Activated CD4-positive, alpha-beta T cell treated with anti-CD3 and anti-CD28 coated beads for 36 hours (primary cell): ENCODE data around the gene PHACTR1. TPM values are rescaled to one million over a fixed set of nuclear protein-coding genes. Genes with fewer than 3 reads are reported as not detected.

Experiments
- ATAC-seq: fragments of 200-7000 bp; cut with Tn5 transposase; one replicate; pipeline ENCODE4 v1.10.0; 2021; ENCODE audit warnings: mild to moderate bottlenecking, moderate library complexity
- CTCF ChIA-PET: fragments of 350-600 bp; sonication (Branson Sonifier 250); formaldehyde crosslinking; loops from one replicate; lab custom pipeline; 2021; ENCODE audit warnings: antibody characterized with exemption; lab: Charles Lee
- POLR2A ChIA-PET: fragments of 350-600 bp; sonication (Branson Sonifier 250); formaldehyde crosslinking; loops from one replicate; lab custom pipeline; 2021; ENCODE audit warnings: antibody characterized with exemption, inconsistent platforms; lab: Charles Lee
- DNase-seq: peaks from one replicate; pipeline ENCODE4 v3.0.0-alpha.2; 2020
- H3K27ac Mint-ChIP-seq: one replicate; pipeline ENCODE4 v1.8.0; 2021; ENCODE audit warnings: mixed read lengths
- H3K27me3 Mint-ChIP-seq: one replicate; pipeline ENCODE4 v1.8.0; 2021; ENCODE audit warnings: mixed read lengths
- H3K36me3 Mint-ChIP-seq: one replicate; pipeline ENCODE4 v1.8.0; 2021; ENCODE audit warnings: low read depth, mixed read lengths
- H3K4me1 Mint-ChIP-seq: one replicate; pipeline ENCODE4 v1.8.0; 2021; ENCODE audit warnings: mixed read lengths
- H3K4me3 Mint-ChIP-seq: one replicate; pipeline ENCODE4 v1.8.0; 2021; ENCODE audit warnings: mild to moderate bottlenecking, moderate library complexity, mixed read lengths
- H3K9me3 Mint-ChIP-seq: one replicate; pipeline ENCODE4 v1.8.0; 2021; ENCODE audit warnings: low read depth, mixed read lengths
- intact Hi-C, 2 experiments: fragments of 100-400 bp; cut with DNase I in 1 of 2; cut with micrococcal nuclease in 1 of 2; formaldehyde crosslinking; loops; one replicate each; pipeline versions ENCODE4 v1.14.2 to v1.15.1; 2022 to 2024; cut with DNase I, micrococcal nuclease
- total RNA-seq, 2 experiments: library from RNA; stranded (reverse); gene quantifications; one replicate each; pipeline ENCODE4 v1.2.3, GENCODE V29; 2021

Gene PHACTR1
- total RNA-seq, 2 experiments from 2014 or later, result 0.07 TPM; not detected in 1

GRCh38 chr6:12958052-12958706 is 241.6 kb downstream of the PHACTR1 start:
- H3K27ac Mint-ChIP-seq, result no peak overlapping the region
- H3K9me3 Mint-ChIP-seq, result no peaks in the 10 kb centered on the region
- intact Hi-C loops, result no loop called here
- peak overlapping the region; percentile 70 for H3K4me3 Mint-ChIP-seq
- CTCF ChIA-PET, result interaction anchor here (0.6 to 1.3 kb wide), 3 partner anchors 45 to 405 kb away, joined by 3 to 5 read pairs (median 3); no protein-coding TSS in a partner anchor
- DNase-seq (no peak), ATAC-seq (no peak)
- H3K27me3 Mint-ChIP-seq, result peaks cover 36% of the 10 kb centered on the region
- H3K4me1 Mint-ChIP-seq, result peaks cover 23% of the 10 kb centered on the region
- POLR2A ChIA-PET, result no interaction called here
- H3K36me3 Mint-ChIP-seq, result no peaks in the 10 kb centered on the region

GRCh38 chr6:12961761-12962160 is 245.2 kb downstream of the PHACTR1 start:
- peaks cover 34% of the 10 kb centered on the region for H3K27me3 Mint-ChIP-seq
- ATAC-seq, result no peak

GRCh38 chr6:12962529-12962928 is 246.0 kb downstream of the PHACTR1 start:
- CTCF ChIA-PET, result no interaction called here
- ATAC-seq (no peak), DNase-seq (no peak)
- Mint-ChIP-seq H3K9me3 (no peaks in the 10 kb centered on the region), H3K4me3 (no peak overlapping the region), H3K36me3 (no peaks in the 10 kb centered on the region), H3K27ac (no peak overlapping the region), H3K27me3 (peaks cover 31% of the 10 kb centered on the region), H3K4me1 (peaks cover 16% of the 10 kb centered on the region)
- intact Hi-C loops, result no loop called here
- POLR2A ChIA-PET, result interaction anchor here (0.6 kb wide), 1 partner anchor 48 kb away, joined by 10 read pairs; no protein-coding TSS in a partner anchor

More at GRCh38 chr6:12961761-12962160, 245.2 kb downstream of the PHACTR1 start:
- H3K4me3 Mint-ChIP-seq, result no peak overlapping the region
- no peak overlapping the region for H3K27ac Mint-ChIP-seq
- H3K4me1 Mint-ChIP-seq, result peaks cover 19% of the 10 kb centered on the region
- H3K36me3 Mint-ChIP-seq, result no peaks in the 10 kb centered on the region
- no peaks in the 10 kb centered on the region for H3K9me3 Mint-ChIP-seq
- CTCF ChIA-PET, result no interaction called here
- no peak for DNase-seq
- intact Hi-C loops, result no loop called here
- POLR2A ChIA-PET, result no interaction called here

- Mint-ChIP-seq H3K27ac (no peak overlapping the region), H3K9me3 (no peaks in the 10 kb centered on the region), H3K4me3 (no peak overlapping the region), H3K4me1 (peaks cover 12% of the 10 kb centered on the region), H3K36me3 (no peaks in the 10 kb centered on the region), H3K27me3 (peaks cover 26% of the 10 kb centered on the region)
- ChIA-PET POLR2A (no interaction called here), CTCF (no interaction called here)
- ATAC-seq (no peak), DNase-seq (peak; percentile 9)
- intact Hi-C loops, result no loop called here
Observed at GRCh38 chr6:12962987-12963386, 246.4 kb downstream of the PHACTR1 start.

- H3K4me1 Mint-ChIP-seq, result peaks cover 7% of the 10 kb centered on the region
- DNase-seq, result no peak
- POLR2A ChIA-PET, result no interaction called here
- intact Hi-C loops, result no loop called here
- no peak overlapping the region for H3K27ac Mint-ChIP-seq
- H3K27me3 Mint-ChIP-seq, result peaks cover 24% of the 10 kb centered on the region
- no peak overlapping the region for H3K4me3 Mint-ChIP-seq
- CTCF ChIA-PET, result no interaction called here
- no peak for ATAC-seq
- no peaks in the 10 kb centered on the region for H3K9me3 Mint-ChIP-seq
- H3K36me3 Mint-ChIP-seq, result no peaks in the 10 kb centered on the region
Observed at GRCh38 chr6:12963567-12963966, 247.0 kb downstream of the PHACTR1 start.

GRCh38 chr6:12967686-12968085 is 251.1 kb downstream of the PHACTR1 start:
- H3K36me3 Mint-ChIP-seq, result no peaks in the 10 kb centered on the region
- POLR2A ChIA-PET, result no interaction called here
- CTCF ChIA-PET, result interaction anchor here (0.7 kb wide), 1 partner anchor 19 kb away, joined by 3 read pairs; no protein-coding TSS in a partner anchor
- H3K9me3 Mint-ChIP-seq, result no peaks in the 10 kb centered on the region
- H3K4me3 Mint-ChIP-seq, result no peak overlapping the region
- H3K4me1 Mint-ChIP-seq, result peaks cover 7% of the 10 kb centered on the region
- intact Hi-C loops, result no loop called here
- no peak overlapping the region for H3K27ac Mint-ChIP-seq
- peaks cover 20% of the 10 kb centered on the region for H3K27me3 Mint-ChIP-seq
- no peak for ATAC-seq
- no peak for DNase-seq

- Mint-ChIP-seq H3K27ac (no peak overlapping the region), H3K9me3 (no peaks in the 10 kb centered on the region), H3K36me3 (no peaks in the 10 kb centered on the region), H3K4me1 (peaks cover 1% of the 10 kb centered on the region), H3K4me3 (no peak overlapping the region), H3K27me3 (peaks cover 20% of the 10 kb centered on the region)
- CTCF ChIA-PET, result interaction anchor here (0.7 kb wide), 1 partner anchor 20 kb away, joined by 3 read pairs; no protein-coding TSS in a partner anchor
- POLR2A ChIA-PET, result no interaction called here
- no peak for ATAC-seq
- intact Hi-C loops, result no loop called here
- DNase-seq, result no peak
Observed at GRCh38 chr6:12968290-12968689, 251.7 kb downstream of the PHACTR1 start.

- no peak overlapping the region for H3K27ac Mint-ChIP-seq
- H3K36me3 Mint-ChIP-seq, result no peaks in the 10 kb centered on the region
- ChIA-PET CTCF (no interaction called here), POLR2A (no interaction called here)
- DNase-seq, result no peak
- H3K9me3 Mint-ChIP-seq, result no peaks in the 10 kb centered on the region
- intact Hi-C loops, result no loop called here
- H3K27me3 Mint-ChIP-seq, result peaks cover 21% of the 10 kb centered on the region
- no peaks in the 10 kb centered on the region for H3K4me1 Mint-ChIP-seq
- no peak overlapping the region for H3K4me3 Mint-ChIP-seq
- no peak for ATAC-seq
Observed at GRCh38 chr6:12968839-12969558, 252.4 kb downstream of the PHACTR1 start.

- H3K4me1 Mint-ChIP-seq, result no peaks in the 10 kb centered on the region
- ATAC-seq (no peak), DNase-seq (no peak)
- H3K36me3 Mint-ChIP-seq, result no peaks in the 10 kb centered on the region
- CTCF ChIA-PET, result no interaction called here
- peaks cover 21% of the 10 kb centered on the region for H3K27me3 Mint-ChIP-seq
- H3K9me3 Mint-ChIP-seq, result no peaks in the 10 kb centered on the region
- intact Hi-C loops, result no loop called here
- no peak overlapping the region for H3K4me3 Mint-ChIP-seq
- H3K27ac Mint-ChIP-seq, result no peak overlapping the region
- POLR2A ChIA-PET, result no interaction called here
Observed at GRCh38 chr6:12969966-12970365, 253.4 kb downstream of the PHACTR1 start.

GRCh38 chr6:12973386-12973785 is 256.8 kb downstream of the PHACTR1 start:
- DNase-seq (no peak), ATAC-seq (no peak)
- H3K4me3 Mint-ChIP-seq, result no peak overlapping the region
- intact Hi-C loops, result no loop called here
- H3K27ac Mint-ChIP-seq, result no peak overlapping the region
- no peaks in the 10 kb centered on the region for H3K9me3 Mint-ChIP-seq
- ChIA-PET POLR2A (no interaction called here), CTCF (no interaction called here)
- H3K27me3 Mint-ChIP-seq, result peaks cover 12% of the 10 kb centered on the region
- H3K36me3 Mint-ChIP-seq, result no peaks in the 10 kb centered on the region
- no peaks in the 10 kb centered on the region for H3K4me1 Mint-ChIP-seq

- H3K27me3 Mint-ChIP-seq, result peaks cover 10% of the 10 kb centered on the region
- H3K4me1 Mint-ChIP-seq, result no peaks in the 10 kb centered on the region
- H3K4me3 Mint-ChIP-seq, result no peak overlapping the region
- H3K36me3 Mint-ChIP-seq, result no peaks in the 10 kb centered on the region
- intact Hi-C loops, result no loop called here
- ChIA-PET POLR2A (no interaction called here), CTCF (no interaction called here)
- no peak overlapping the region for H3K27ac Mint-ChIP-seq
- DNase-seq (no peak), ATAC-seq (no peak)
- no peaks in the 10 kb centered on the region for H3K9me3 Mint-ChIP-seq
Observed at GRCh38 chr6:12974551-12974950, 258.0 kb downstream of the PHACTR1 start.

- ChIA-PET CTCF (no interaction called here), POLR2A (no interaction called here)
- ATAC-seq, result no peak
- intact Hi-C loops, result no loop called here
- no peak overlapping the region for H3K27ac Mint-ChIP-seq
- no peaks in the 10 kb centered on the region for H3K36me3 Mint-ChIP-seq
- H3K27me3 Mint-ChIP-seq, result peaks cover 11% of the 10 kb centered on the region
- no peaks in the 10 kb centered on the region for H3K4me1 Mint-ChIP-seq
- H3K9me3 Mint-ChIP-seq, result no peaks in the 10 kb centered on the region
- no peak overlapping the region for H3K4me3 Mint-ChIP-seq
- DNase-seq, result no peak
Observed at GRCh38 chr6:12976366-12976765, 259.8 kb downstream of the PHACTR1 start.
